Fibroblast of lung (primary cell): ENCODE measurements around the gene UBE3C.

Experiments
- CTCF ChIP-seq, 2 donors: IDR thresholded peaks in 1 of 2; conservative IDR thresholded peaks in 1 of 2; 1 replicate in 1 of 2; 2 replicates in 1 of 2; pipeline ENCODE4 v1.5.1; 2011 to 2012; ENCODE audit warnings: low read length in 2 of 2, control low read depth in 1 of 2, inconsistent platforms in 1 of 2, low read depth in 1 of 2, mild to moderate bottlenecking in 1 of 2
- EZH2 ChIP-seq: IDR thresholded peaks from 2 replicates; pipeline ENCODE4 v1.5.1; 2012; ENCODE audit warnings: low read length, control low read depth, mild to moderate bottlenecking; ENCODE audit errors: missing control alignments

GRCh38 chr7:157126921-157127320 lies 11.8 kb upstream of the UBE3C start:
- TF ChIP-seq CTCF (conservative IDR thresholded peaks at IDR 0.05 in 1 of 2, IDR thresholded peaks at IDR 0.05 in 1 of 2; ENCODE audit: low read depth in 1 of 2, low read length in 2 of 2) (no peak), EZH2 (no peak)
